GM23338 (cell line): ENCODE measurements around the gene ZER1. TPM values are rescaled to one million over a fixed set of nuclear protein-coding genes. Genes with fewer than 3 reads are reported as not detected.

Experiments
- ATAC-seq: fragments of 200-7000 bp; cut with Tn5 transposase; 3 replicates; pipeline ENCODE4 v1.9.1; 2020
- DNase-seq: peaks from one replicate; pipeline ENCODE4 v3.0.0-alpha.2; 2015; ENCODE audit warnings: low spot score
- H2AFZ ChIP-seq: fragments of 200-600 bp; sonication (generic); 2 replicates; pipeline ENCODE4 v1.8.0; 2016; ENCODE audit warnings: antibody characterized with exemption, mild to moderate bottlenecking, moderate library complexity
- H3F3A ChIP-seq: fragments of 200-600 bp; sonication (generic); replicated peaks from 2 replicates; pipeline ENCODE4 v1.8.0; 2017; ENCODE audit warnings: antibody characterized with exemption, mixed run types, low read depth
- H3K27ac ChIP-seq: fragments of 200-600 bp; sonication (generic); 2 replicates; pipeline ENCODE4 v1.6.1; 2016; ENCODE audit warnings: low read depth
- H3K27me3 ChIP-seq: fragments of 200-600 bp; sonication (generic); 2 replicates; pipeline ENCODE4 v1.8.0; 2016; ENCODE audit warnings: mild to moderate bottlenecking, mixed run types, moderate library complexity; ENCODE audit not compliant: insufficient read depth
- H3K36me3 ChIP-seq: fragments of 200-600 bp; sonication (generic); 2 replicates; pipeline ENCODE4 v1.8.0; 2016; ENCODE audit warnings: mild to moderate bottlenecking; ENCODE audit not compliant: insufficient read depth
- H3K4me1 ChIP-seq: fragments of 200-600 bp; sonication (generic); 2 replicates; pipeline ENCODE4 v1.8.0; 2016; ENCODE audit warnings: mild to moderate bottlenecking, moderate library complexity; ENCODE audit not compliant: insufficient read depth
- H3K4me2 ChIP-seq: fragments of 200-600 bp; sonication (generic); 2 replicates; pipeline ENCODE4 v1.7.1; 2017; ENCODE audit warnings: mixed run types
- H3K4me3 ChIP-seq: fragments of 200-600 bp; sonication (generic); 2 replicates; pipeline ENCODE4 v1.6.1; 2016; ENCODE audit warnings: mixed run types
- H3K79me2 ChIP-seq: fragments of 200-600 bp; sonication (generic); replicated peaks from 2 replicates; pipeline ENCODE4 v1.8.0; 2017; ENCODE audit warnings: mild to moderate bottlenecking; ENCODE audit not compliant: insufficient read depth
- H3K9me2 ChIP-seq: fragments of 200-600 bp; sonication (generic); 2 replicates; pipeline ENCODE4 v1.8.0; 2017; ENCODE audit not compliant: insufficient read depth
- H4K20me1 ChIP-seq: fragments of 200-600 bp; sonication (generic); replicated peaks from 2 replicates; pipeline ENCODE4 v1.8.0; 2017; ENCODE audit warnings: mild to moderate bottlenecking; ENCODE audit not compliant: insufficient read depth
- H3K27ac Mint-ChIP-seq: 2 replicates; pipeline ENCODE4 v1.8.0; 2020; ENCODE audit warnings: inconsistent platforms, mild to moderate bottlenecking, moderate library complexity, mixed read lengths
- H3K27me3 Mint-ChIP-seq: 3 replicates; pipeline ENCODE4 v1.8.0; 2022; ENCODE audit warnings: low read depth, mild to moderate bottlenecking, moderate library complexity, mixed read lengths, inconsistent platforms; ENCODE audit not compliant: insufficient read depth, poor library complexity
- H3K36me3 Mint-ChIP-seq: 3 replicates; pipeline ENCODE4 v1.8.0; 2021; ENCODE audit warnings: low read depth, mild to moderate bottlenecking, inconsistent platforms, moderate library complexity, mixed read lengths
- H3K4me1 Mint-ChIP-seq: 3 replicates; pipeline ENCODE4 v1.8.0; 2020; ENCODE audit warnings: mild to moderate bottlenecking, inconsistent platforms, mixed read lengths
- H3K4me3 Mint-ChIP-seq: 3 replicates; pipeline ENCODE4 v1.8.0; 2021; ENCODE audit warnings: moderate library complexity, mild to moderate bottlenecking, inconsistent platforms, mixed read lengths
- H3K9me3 Mint-ChIP-seq: 3 replicates; pipeline ENCODE4 v1.8.0; 2020; ENCODE audit warnings: moderate library complexity, mild to moderate bottlenecking, inconsistent platforms, mixed read lengths
- CREB1 ChIP-seq: fragments of 250-450 bp; sonication (Bioruptor Pico); IDR thresholded peaks from 2 replicates; pipeline ENCODE4 v1.5.0; 2020; ENCODE audit warnings: low read depth, mild to moderate bottlenecking, moderate library complexity
- EZH2 ChIP-seq: fragments of 200-600 bp; sonication (generic); IDR thresholded peaks from one replicate; pipeline ENCODE4 v1.8.0; 2017; ENCODE audit warnings: antibody characterized with exemption, mild to moderate bottlenecking, low read depth; ENCODE audit not compliant: unreplicated experiment
- EZH2phosphoT487 ChIP-seq: fragments of 200-600 bp; sonication (generic); IDR thresholded peaks from one replicate; pipeline ENCODE4 v1.8.1; 2018; ENCODE audit warnings: antibody characterized with exemption; ENCODE audit not compliant: unreplicated experiment
- JUNB ChIP-seq: IDR thresholded peaks from one replicate; pipeline ENCODE4 v1.6.1; 2016; ENCODE audit warnings: antibody characterized with exemption; ENCODE audit not compliant: unreplicated experiment
- POLR2AphosphoS5 ChIP-seq: IDR thresholded peaks from 2 replicates; pipeline ENCODE4 v1.6.1; 2016; ENCODE audit warnings: antibody characterized with exemption, low read depth
- STAT1 ChIP-seq: IDR thresholded peaks from one replicate; pipeline ENCODE4 v1.6.1; 2016; ENCODE audit warnings: antibody characterized with exemption; ENCODE audit not compliant: unreplicated experiment
- ZNF331 ChIP-seq: fragments of 250-450 bp; sonication (Bioruptor Pico); IDR thresholded peaks from 2 replicates; pipeline ENCODE4 v1.5.0; 2020; ENCODE audit warnings: low read depth, mild to moderate bottlenecking, moderate library complexity
- polyA plus RNA-seq: library from polyadenylated mRNA; unstranded; fragments of >200 nt; fragmentation: Nextera tagmentation; extraction: Ambion mirVana; gene quantifications from 2 replicates; pipeline ENCODE4 v1.2.1, GENCODE V29; 2016
- total RNA-seq: library from RNA; depleted of rRNA; stranded (reverse); fragments of >200 nt; shearing (Covaris generic); gene quantifications from 2 replicates; pipeline ENCODE4 v1.2.3, GENCODE V29; 2014
- TF ChIP-seq, protein P1 (sequence below), 2 experiments: fragments of 200-600 bp in 1 of 2; sonication (generic) in 1 of 2; conservative IDR thresholded peaks; 2 replicates each; pipeline versions ENCODE4 v1.5.1 to v1.6.1; 2016 to 2017; ENCODE audit warnings: antibody characterized with exemption in 2 of 2, low read depth in 2 of 2, mild to moderate bottlenecking in 2 of 2, moderate library complexity in 1 of 2
- TF ChIP-seq, protein P2 (sequence below): fragments of 250-450 bp; sonication (Bioruptor Pico); IDR thresholded peaks from 2 replicates; pipeline ENCODE4 v1.5.0; 2020; ENCODE audit warnings: mild to moderate bottlenecking, moderate library complexity

ZER1 gene
- total and polyA plus RNA-seq, 2 experiments from 2014 or later: 7.0 to 23.9 TPM

DNA sequence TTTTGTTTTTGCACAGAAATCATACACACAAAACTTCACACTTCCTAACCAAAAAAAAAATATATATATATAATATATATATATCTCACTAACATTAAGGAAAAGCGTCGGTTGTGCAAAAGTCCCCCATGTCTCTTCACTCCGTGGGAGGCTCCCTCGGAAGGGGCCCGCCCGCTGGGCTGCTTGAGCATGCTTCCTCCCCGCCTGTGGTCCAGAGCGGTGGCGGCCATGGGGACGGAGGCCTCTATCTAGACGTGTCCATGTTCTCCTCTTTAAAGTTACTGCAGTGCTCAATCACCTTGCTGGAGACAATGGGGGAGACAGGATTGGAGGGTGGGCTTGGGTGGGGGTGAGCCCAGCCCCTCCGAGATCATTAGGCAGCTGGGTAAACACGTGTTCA lies 40.6 kb downstream of the ZER1 start:
- no peaks in the 10 kb centered on the region for H3K4me1 ChIP-seq
- ATAC-seq: no peak
- no peak for DNase-seq
- Mint-ChIP-seq H3K27ac (no peak overlapping the region), H3K4me3 (no peak overlapping the region), H3K27me3 (peaks cover 13% of the 10 kb centered on the region), H3K36me3 (peaks cover 6% of the 10 kb centered on the region; the same call in 1 of the 3 replicates), H3K9me3 (no peaks in the 10 kb centered on the region), H3K4me1 (peaks cover 11% of the 10 kb centered on the region; the same call in 2 of the 3 replicates)
- TF ChIP-seq JUNB (no peak), STAT1 (no peak), CREB1 (CRISPR knock-in tag) (no peak), EZH2 (no peak), EZH2phosphoT487 (no peak), POLR2AphosphoS5 (no peak), ZNF331 (CRISPR knock-in tag) (no peak)
- TF ChIP-seq, protein P1, sequence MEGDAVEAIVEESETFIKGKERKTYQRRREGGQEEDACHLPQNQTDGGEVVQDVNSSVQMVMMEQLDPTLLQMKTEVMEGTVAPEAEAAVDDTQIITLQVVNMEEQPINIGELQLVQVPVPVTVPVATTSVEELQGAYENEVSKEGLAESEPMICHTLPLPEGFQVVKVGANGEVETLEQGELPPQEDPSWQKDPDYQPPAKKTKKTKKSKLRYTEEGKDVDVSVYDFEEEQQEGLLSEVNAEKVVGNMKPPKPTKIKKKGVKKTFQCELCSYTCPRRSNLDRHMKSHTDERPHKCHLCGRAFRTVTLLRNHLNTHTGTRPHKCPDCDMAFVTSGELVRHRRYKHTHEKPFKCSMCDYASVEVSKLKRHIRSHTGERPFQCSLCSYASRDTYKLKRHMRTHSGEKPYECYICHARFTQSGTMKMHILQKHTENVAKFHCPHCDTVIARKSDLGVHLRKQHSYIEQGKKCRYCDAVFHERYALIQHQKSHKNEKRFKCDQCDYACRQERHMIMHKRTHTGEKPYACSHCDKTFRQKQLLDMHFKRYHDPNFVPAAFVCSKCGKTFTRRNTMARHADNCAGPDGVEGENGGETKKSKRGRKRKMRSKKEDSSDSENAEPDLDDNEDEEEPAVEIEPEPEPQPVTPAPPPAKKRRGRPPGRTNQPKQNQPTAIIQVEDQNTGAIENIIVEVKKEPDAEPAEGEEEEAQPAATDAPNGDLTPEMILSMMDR (conservative IDR thresholded peaks at IDR 0.05; ENCODE audit: low read depth in 2 of 2): no peak
- TF ChIP-seq, protein P2, sequence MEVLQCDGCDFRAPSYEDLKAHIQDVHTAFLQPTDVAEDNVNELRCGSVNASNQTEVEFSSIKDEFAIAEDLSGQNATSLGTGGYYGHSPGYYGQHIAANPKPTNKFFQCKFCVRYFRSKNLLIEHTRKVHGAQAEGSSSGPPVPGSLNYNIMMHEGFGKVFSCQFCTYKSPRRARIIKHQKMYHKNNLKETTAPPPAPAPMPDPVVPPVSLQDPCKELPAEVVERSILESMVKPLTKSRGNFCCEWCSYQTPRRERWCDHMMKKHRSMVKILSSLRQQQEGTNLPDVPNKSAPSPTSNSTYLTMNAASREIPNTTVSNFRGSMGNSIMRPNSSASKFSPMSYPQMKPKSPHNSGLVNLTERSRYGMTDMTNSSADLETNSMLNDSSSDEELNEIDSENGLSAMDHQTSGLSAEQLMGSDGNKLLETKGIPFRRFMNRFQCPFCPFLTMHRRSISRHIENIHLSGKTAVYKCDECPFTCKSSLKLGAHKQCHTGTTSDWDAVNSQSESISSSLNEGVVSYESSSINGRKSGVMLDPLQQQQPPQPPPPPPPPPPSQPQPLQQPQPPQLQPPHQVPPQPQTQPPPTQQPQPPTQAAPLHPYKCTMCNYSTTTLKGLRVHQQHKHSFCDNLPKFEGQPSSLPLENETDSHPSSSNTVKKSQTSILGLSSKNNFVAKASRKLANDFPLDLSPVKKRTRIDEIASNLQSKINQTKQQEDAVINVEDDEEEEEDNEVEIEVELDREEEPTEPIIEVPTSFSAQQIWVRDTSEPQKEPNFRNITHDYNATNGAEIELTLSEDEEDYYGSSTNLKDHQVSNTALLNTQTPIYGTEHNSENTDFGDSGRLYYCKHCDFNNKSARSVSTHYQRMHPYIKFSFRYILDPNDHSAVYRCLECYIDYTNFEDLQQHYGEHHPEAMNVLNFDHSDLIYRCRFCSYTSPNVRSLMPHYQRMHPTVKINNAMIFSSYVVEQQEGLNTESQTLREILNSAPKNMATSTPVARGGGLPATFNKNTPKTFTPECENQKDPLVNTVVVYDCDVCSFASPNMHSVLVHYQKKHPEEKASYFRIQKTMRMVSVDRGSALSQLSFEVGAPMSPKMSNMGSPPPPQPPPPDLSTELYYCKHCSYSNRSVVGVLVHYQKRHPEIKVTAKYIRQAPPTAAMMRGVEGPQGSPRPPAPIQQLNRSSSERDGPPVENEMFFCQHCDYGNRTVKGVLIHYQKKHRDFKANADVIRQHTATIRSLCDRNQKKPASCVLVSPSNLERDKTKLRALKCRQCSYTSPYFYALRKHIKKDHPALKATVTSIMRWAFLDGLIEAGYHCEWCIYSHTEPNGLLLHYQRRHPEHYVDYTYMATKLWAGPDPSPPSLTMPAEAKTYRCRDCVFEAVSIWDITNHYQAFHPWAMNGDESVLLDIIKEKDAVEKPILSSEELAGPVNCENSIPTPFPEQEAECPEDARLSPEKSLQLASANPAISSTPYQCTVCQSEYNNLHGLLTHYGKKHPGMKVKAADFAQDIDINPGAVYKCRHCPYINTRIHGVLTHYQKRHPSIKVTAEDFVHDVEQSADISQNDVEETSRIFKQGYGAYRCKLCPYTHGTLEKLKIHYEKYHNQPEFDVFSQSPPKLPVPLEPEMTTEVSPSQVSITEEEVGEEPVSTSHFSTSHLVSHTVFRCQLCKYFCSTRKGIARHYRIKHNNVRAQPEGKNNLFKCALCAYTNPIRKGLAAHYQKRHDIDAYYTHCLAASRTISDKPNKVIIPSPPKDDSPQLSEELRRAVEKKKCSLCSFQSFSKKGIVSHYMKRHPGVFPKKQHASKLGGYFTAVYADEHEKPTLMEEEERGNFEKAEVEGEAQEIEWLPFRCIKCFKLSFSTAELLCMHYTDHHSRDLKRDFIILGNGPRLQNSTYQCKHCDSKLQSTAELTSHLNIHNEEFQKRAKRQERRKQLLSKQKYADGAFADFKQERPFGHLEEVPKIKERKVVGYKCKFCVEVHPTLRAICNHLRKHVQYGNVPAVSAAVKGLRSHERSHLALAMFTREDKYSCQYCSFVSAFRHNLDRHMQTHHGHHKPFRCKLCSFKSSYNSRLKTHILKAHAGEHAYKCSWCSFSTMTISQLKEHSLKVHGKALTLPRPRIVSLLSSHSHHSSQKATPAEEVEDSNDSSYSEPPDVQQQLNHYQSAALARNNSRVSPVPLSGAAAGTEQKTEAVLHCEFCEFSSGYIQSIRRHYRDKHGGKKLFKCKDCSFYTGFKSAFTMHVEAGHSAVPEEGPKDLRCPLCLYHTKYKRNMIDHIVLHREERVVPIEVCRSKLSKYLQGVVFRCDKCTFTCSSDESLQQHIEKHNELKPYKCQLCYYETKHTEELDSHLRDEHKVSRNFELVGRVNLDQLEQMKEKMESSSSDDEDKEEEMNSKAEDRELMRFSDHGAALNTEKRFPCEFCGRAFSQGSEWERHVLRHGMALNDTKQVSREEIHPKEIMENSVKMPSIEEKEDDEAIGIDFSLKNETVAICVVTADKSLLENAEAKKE (CRISPR knock-in tag): no peak
- peaks cover 4% of the 10 kb centered on the region; the same call in 1 of the 2 replicates for H3F3A ChIP-seq
- H3K9me2 ChIP-seq: no peaks in the 10 kb centered on the region
- no peak overlapping the region for H3K4me3 ChIP-seq
- no peak overlapping the region for H3K27ac ChIP-seq
- no peaks in the 10 kb centered on the region for H3K79me2 ChIP-seq
- no peaks in the 10 kb centered on the region for H4K20me1 ChIP-seq
- H3K36me3 ChIP-seq: no peaks in the 10 kb centered on the region
- no peaks in the 10 kb centered on the region for H3K27me3 ChIP-seq
- no peak overlapping the region for H3K4me2 ChIP-seq
- no peak overlapping the region for H2AFZ ChIP-seq
